ACHN (cell line): ENCODE measurements around the gene TSC1.
"Not testable (repeated sequence)": the region's sequence is repeated elsewhere in the genome, so short reads cannot be mapped to it uniquely, and the experiment has no call there.

Experiments
- DNase-seq: peaks from one replicate; pipeline ENCODE4 v3.0.0-alpha.2; 2015
- in situ Hi-C: cut with HindIII; loops from 2 replicates; pipeline ENCODE4 v1.10.0; 2017; ENCODE audit warnings: low sequenced_read_pairs, low pct_ligation_motif_present, low pct_unique_long_range_greater_than_20kb

TSC1 gene

GRCh38 chr9:132944294-132945185 is at the start of gene TSC1:
Gene TSC1, minus strand, starts transcription at chr9:132944616. Its CDS starts 15,744 bp downstream, at chr9:132928872.
- DNase-seq = peak; percentile 90
- in situ Hi-C loops = no loop called here

GRCh38 chr9:132993511-132993939 is 49.1 kb upstream of the TSC1 start:
- in situ Hi-C loops = no loop called here
- DNase-seq = no peak

- in situ Hi-C loops = no loop called here
- no peak for DNase-seq
These were observed 47.2 kb upstream of the TSC1 start for GRCh38 chr9:132991351-132992300.

GRCh38 chr9:132990781-132991180 is 46.4 kb upstream of the TSC1 start:
- DNase-seq = no peak
- in situ Hi-C loops = no loop called here

GRCh38 chr9:132989998-132990557 is 45.7 kb upstream of the TSC1 start:
- DNase-seq, in situ Hi-C loops: not testable (repeated sequence)

- DNase-seq = no peak
- in situ Hi-C loops = no loop called here
These were observed 45.1 kb upstream of the TSC1 start for GRCh38 chr9:132989414-132989996.

- DNase-seq = no peak
- in situ Hi-C loops = no loop called here
These were observed 44.5 kb upstream of the TSC1 start for GRCh38 chr9:132989014-132989310.

- DNase-seq = no peak
- in situ Hi-C loops = no loop called here
These were observed 44.0 kb upstream of the TSC1 start for GRCh38 chr9:132988244-132989013.

- in situ Hi-C loops = no loop called here
These were observed 42.5 kb upstream of the TSC1 start for GRCh38 chr9:132986640-132987620.

GRCh38 chr9:132986114-132986513 is 41.7 kb upstream of the TSC1 start:
- in situ Hi-C loops = no loop called here
- no peak for DNase-seq

More at GRCh38 chr9:132986640-132987620, 42.5 kb upstream of the TSC1 start:
- no peak for DNase-seq

- in situ Hi-C loops = no loop called here
- DNase-seq = no peak
These were observed 41.1 kb upstream of the TSC1 start for GRCh38 chr9:132985489-132985888.

- DNase-seq = no peak
- in situ Hi-C loops = no loop called here
These were observed 40.6 kb upstream of the TSC1 start for GRCh38 chr9:132985071-132985350.

GRCh38 chr9:132984202-132985070 is 40.0 kb upstream of the TSC1 start:
- in situ Hi-C loops = no loop called here
- DNase-seq = no peak

GRCh38 chr9:132983491-132984201 is 39.2 kb upstream of the TSC1 start:
- DNase-seq = no peak
- in situ Hi-C loops = no loop called here

- no peak for DNase-seq
- in situ Hi-C loops = no loop called here
These were observed 38.0 kb upstream of the TSC1 start for GRCh38 chr9:132982458-132982857.

- DNase-seq = no peak
- in situ Hi-C loops = no loop called here
These were observed 35.7 kb upstream of the TSC1 start for GRCh38 chr9:132980157-132980556.
